Muscle of arm (tissue), 12 donors: ENCODE results near the gene HSPA5. TPM values are rescaled to one million over a fixed set of nuclear protein-coding genes. Genes with fewer than 3 reads are reported as not detected.
"Not testable (repeated sequence)": the region's sequence is repeated elsewhere in the genome, so short reads cannot be mapped to it uniquely, and the experiment has no call there.

ENCODE experiments used
- DNase-seq: peaks from one replicate; pipeline ENCODE4 v3.0.0-alpha.2; 2013
- polyA plus RNA-seq, 12 donors: library from polyadenylated mRNA; unstranded; fragments of 120-200 nt; gene quantifications; one replicate each; pipeline ENCODE4 v1.2.1, GENCODE V29; 2013; ENCODE audit not compliant: insufficient read length in 12 of 12

HSPA5 gene
- polyA plus RNA-seq, 12 donors = 146 to 244 (median 192) TPM; not detected in 1

- DNase-seq = no peak
These were observed 14.7 kb upstream of the HSPA5 start for GRCh38 chr9:125255781-125256391.

GRCh38 chr9:125254231-125254630 lies 13.1 kb upstream of the HSPA5 start:
- no peak for DNase-seq

- no peak for DNase-seq
These were observed 5.1 kb upstream of the HSPA5 start for GRCh38 chr9:125246261-125246667.

DNA sequence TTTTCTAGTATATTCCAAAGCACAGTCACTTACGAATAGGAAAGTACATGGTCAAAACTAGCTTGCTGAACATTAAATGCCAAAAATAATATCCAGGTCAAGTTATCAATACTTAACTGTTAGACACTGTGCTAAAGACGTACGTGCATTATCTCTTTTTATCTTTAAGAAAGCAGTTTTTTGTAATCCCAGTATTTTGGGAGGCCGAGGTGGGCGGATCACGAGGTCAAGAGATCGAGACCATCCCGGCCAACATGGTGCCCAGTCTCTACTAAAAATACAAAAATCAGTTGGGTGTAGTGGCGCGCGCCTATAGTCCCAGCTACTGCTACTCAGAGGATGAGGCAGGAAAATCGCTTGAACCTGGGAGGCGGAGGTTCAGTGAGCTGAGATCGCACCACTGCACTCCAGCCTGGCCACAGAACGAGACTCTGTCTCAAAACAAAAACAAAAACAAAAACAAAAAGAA lies 2.7 kb upstream of the HSPA5 start:
- no peak for DNase-seq

- DNase-seq = no peak
These were observed 958 bp upstream of the HSPA5 start for GRCh38 chr9:125241863-125242739.

GRCh38 chr9:125240649-125240999 lies 519 bp downstream of the HSPA5 start:
- DNase-seq = peak; percentile 52

GRCh38 chr9:125239631-125240597 lies 1.2 kb downstream of the HSPA5 start:
- DNase-seq = no peak

DNA sequence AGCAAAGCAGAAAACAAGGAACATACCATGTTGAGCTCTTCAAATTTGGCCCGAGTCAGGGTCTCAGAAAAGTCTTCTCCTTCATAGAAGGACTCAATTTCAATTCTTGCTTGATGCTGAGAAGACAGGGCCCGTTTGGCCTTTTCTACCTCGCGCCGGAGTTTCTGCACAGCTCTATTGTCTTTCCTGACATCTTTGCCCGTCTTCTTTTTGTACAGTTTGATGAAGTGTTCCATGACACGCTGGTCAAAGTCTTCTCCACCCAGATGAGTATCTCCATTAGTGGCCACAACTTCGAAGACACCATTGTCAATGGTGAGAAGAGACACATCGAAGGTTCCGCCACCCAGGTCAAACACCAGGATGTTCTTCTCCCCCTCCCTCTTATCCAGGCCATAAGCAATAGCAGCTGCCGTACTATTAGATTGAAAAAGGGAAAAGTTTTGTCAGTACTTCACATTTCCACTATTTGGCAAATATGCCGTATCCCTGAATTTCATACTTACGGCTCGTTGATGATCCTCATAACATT lies 2.2 kb downstream of the HSPA5 start:
- no peak for DNase-seq

- no peak for DNase-seq
These were observed 2.8 kb downstream of the HSPA5 start for GRCh38 chr9:125238127-125238914.

GRCh38 chr9:125236520-125237159 lies 4.5 kb downstream of the HSPA5 start:
- DNase-seq = not testable (repeated sequence)

GRCh38 chr9:125235804-125236519 lies 5.2 kb downstream of the HSPA5 start:
- DNase-seq = no peak

DNA sequence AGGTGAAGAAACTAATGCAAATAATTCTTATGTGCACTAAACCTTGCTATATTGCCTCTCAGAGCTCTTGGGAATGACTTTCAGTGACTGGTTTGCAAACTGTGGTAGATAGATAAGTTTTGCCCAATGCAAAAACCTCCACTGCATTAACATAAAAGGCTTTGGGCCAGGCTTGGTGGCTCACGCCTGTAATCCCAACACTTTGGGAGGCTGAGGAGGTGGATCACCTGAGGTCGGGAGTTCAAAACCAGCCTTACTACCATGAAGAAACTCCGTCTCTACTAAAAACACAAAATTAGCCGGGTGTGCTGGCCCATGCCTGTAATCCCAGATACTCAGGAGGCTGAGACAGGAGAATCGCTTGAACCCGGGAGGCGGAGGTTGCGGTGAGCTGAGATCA lies 7.0 kb downstream of the HSPA5 start:
- not testable (repeated sequence) for DNase-seq

GRCh38 chr9:125233678-125234077 lies 7.5 kb downstream of the HSPA5 start:
- no peak for DNase-seq

DNA sequence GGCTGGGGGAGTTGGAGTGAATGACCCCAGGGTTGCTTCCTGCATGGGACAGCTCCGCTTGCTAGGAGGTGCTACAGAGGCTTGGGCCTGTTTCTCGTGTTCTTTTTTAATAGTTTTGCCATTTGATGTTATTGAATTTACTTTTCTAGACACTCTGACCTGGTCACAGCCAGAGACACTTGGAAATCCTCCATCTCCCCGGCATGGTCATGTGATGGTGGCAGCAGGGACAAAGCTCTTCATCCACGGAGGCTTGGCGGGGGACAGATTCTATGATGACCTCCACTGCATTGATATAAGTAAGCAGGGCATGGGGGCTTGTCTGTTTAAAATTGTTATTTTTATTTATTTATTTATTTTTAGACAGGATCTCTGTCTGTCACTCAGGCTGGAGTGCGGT lies 13.4 kb downstream of the HSPA5 start:
- DNase-seq = no peak

DNA sequence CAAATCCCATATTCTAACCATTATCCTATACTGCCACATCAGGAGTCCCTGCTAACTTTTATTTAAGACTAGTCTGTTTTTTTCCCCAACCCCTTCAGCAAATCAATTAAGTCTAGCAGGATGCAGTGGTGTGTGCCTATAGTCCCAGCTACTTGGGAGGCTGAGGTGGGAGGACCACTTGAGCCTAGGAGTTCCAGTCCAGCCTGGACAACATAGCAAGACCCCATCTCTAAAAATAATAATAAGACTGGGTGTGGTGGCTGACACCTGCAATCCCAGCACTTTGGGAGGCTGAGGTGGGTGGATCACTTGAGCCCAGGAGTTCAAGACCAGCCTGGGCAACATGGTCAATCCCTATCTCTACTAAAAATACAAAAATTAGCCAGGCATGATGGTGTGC lies 16.3 kb downstream of the HSPA5 start:
- DNase-seq = not testable (repeated sequence)

GRCh38 chr9:125218621-125219020 lies 22.5 kb downstream of the HSPA5 start:
- DNase-seq = no peak

DNA sequence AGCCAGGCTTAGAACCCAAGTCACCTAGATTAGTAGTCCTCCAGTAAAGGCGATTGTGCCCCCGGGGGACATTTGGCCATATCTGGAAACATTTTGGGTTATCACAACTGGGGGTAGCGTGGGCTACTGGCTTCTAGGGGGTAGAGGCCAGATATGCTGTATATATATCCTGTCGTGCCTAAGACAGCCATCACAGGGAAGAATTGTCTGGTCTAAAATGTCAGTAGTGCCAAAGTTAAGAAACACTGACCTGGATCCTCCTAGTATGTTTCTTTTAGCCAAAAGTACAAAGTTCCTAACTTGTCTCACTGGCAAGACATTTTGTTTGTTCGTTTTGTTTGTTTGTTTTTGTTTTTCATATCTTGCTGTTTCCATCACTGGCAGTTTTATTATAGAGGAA lies 27.0 kb downstream of the HSPA5 start:
- DNase-seq = no peak

- no peak for DNase-seq
These were observed 36.7 kb downstream of the HSPA5 start for GRCh38 chr9:125204477-125204876.

DNA sequence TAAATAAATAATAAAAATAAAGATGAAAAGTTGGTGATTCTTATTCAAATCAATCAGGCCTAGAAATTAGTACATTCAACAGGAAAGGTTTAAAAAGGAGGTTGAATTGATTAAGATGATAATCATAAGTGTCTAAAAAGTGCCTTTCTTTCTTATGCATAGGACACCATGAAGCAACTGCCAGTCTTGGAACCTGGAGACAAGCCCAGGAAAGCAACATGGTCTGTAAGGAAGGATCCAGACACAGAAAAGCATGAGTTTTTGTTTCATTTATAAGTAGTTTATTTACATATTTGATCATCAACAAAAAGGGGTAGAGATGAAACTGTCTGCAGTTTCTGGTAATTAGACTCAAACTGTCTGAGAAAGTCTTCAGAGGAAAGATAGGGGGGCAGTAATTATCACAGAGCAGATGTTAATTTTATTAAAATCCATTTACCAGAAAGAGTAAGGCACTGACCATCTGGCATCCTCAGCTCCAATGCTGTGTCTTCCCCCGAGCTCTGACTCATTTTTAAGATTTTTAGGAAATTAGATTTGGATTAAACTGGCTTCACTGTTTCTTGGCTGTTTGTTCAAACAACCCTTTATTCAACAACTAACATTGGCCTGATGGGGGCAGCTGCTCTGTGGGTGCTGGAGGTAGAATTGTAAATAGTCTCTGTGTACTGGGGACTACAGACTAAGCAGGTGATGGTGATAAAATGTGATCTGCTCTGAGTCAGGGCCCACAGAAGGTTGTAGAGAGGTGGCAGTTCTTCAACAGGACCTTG lies 38.1 kb downstream of the HSPA5 start:
- no peak for DNase-seq
